WTC11 (cell line): ENCODE measurements around the gene ARHGDIG.

Experiments
- AFF4 ChIP-seq: sonication (generic); formaldehyde crosslinking; IDR thresholded peaks from 2 replicates; pipeline ENCODE4 v1.8.1; 2023; ENCODE audit warnings: mild to moderate bottlenecking, missing genetic modification reagents, borderline replicate concordance
- ARID4B ChIP-seq: sonication (generic); formaldehyde crosslinking; IDR thresholded peaks from 2 replicates; pipeline ENCODE4 v1.8.0; 2023; ENCODE audit warnings: missing genetic modification reagents, mild to moderate bottlenecking, borderline replicate concordance
- CTCF ChIP-seq: fragments of 200-600 bp; IDR thresholded peaks from 2 replicates; pipeline ENCODE4 v1.8.0; 2022; ENCODE audit warnings: antibody characterized with exemption
- FOXK1 ChIP-seq: sonication (generic); formaldehyde crosslinking; IDR thresholded peaks from 2 replicates; pipeline ENCODE4 v1.8.0; 2022; ENCODE audit warnings: mild to moderate bottlenecking, moderate library complexity, missing genetic modification reagents
- HMGXB4 ChIP-seq: sonication (generic); formaldehyde crosslinking; IDR thresholded peaks from 2 replicates; pipeline ENCODE4 v1.8.1; 2023; ENCODE audit warnings: mild to moderate bottlenecking, moderate library complexity, missing genetic modification reagents
- IRF2 ChIP-seq: sonication (generic); formaldehyde crosslinking; IDR thresholded peaks from 2 replicates; pipeline ENCODE4 v1.8.0; 2022; ENCODE audit warnings: low read depth, missing genetic modification reagents, borderline replicate concordance
- NFYB ChIP-seq: sonication (generic); formaldehyde crosslinking; conservative IDR thresholded peaks from 2 replicates; pipeline ENCODE4 v1.8.0; 2022; ENCODE audit warnings: low read depth, missing genetic modification reagents
- SOX15 ChIP-seq: fragments of 250-450 bp; sonication (Bioruptor Pico); IDR thresholded peaks from 2 replicates; pipeline ENCODE4 v1.9.0; 2021; ENCODE audit warnings: mild to moderate bottlenecking
- ZNF281 ChIP-seq: sonication (generic); formaldehyde crosslinking; IDR thresholded peaks from 2 replicates; pipeline ENCODE4 v1.8.0; 2023; ENCODE audit warnings: mild to moderate bottlenecking, missing genetic modification reagents
- ZNF423 ChIP-seq: fragments of 250-450 bp; sonication (Bioruptor Pico); IDR thresholded peaks from 2 replicates; pipeline ENCODE4 v2.1.2; 2022; ENCODE audit warnings: mild to moderate bottlenecking, moderate library complexity

- TF ChIP-seq CTCF (no peak), NFYB (no peak), ZNF423 (CRISPR knock-in tag) (no peak), ZNF281 (CRISPR knock-in tag) (no peak), ARID4B (CRISPR knock-in tag) (no peak), IRF2 (CRISPR knock-in tag) (no peak), HMGXB4 (CRISPR knock-in tag) (no peak), SOX15 (CRISPR knock-in tag) (no peak), AFF4 (no peak), FOXK1 (CRISPR knock-in tag) (no peak)
Measured at GRCh38 chr16:261031-261691, 19.2 kb upstream of the ARHGDIG start.
